SU-DHL-6 (cell line): Measurements from ENCODE around the gene MGAT5.
A peak's percentile ranks its signal among the peaks of the same experiment; 100 is the strongest.

ENCODE experiments used
- H2AFZ ChIP-seq: fragments of 200-600 bp; sonication (generic); 2 replicates; pipeline ENCODE4 v1.6.1; 2014; ENCODE audit warnings: low read depth, mild to moderate bottlenecking, moderate library complexity, mixed read lengths, antibody characterized with exemption, low read length; ENCODE audit not compliant: severe bottlenecking
- H3F3A ChIP-seq: fragments of 200-600 bp; shearing (Covaris generic); 2 replicates; pipeline ENCODE4 v1.6.0; 2016; ENCODE audit warnings: antibody characterized with exemption, mild to moderate bottlenecking; ENCODE audit not compliant: insufficient read depth
- H3K27ac ChIP-seq: fragments of 200-600 bp; sonication (generic); 2 replicates; pipeline ENCODE4 v1.5.1; 2016; ENCODE audit warnings: low read depth, mild to moderate bottlenecking, low read length, moderate library complexity, mixed read lengths
- H3K27me3 ChIP-seq: fragments of 200-600 bp; sonication (generic), shearing (Covaris generic); 2 replicates; pipeline ENCODE4 v1.6.0; 2014; ENCODE audit warnings: mild to moderate bottlenecking, low read length
- H3K36me3 ChIP-seq: fragments of 200-600 bp; sonication (generic); 2 replicates; pipeline ENCODE4 v1.6.1; 2014; ENCODE audit warnings: mild to moderate bottlenecking, low read length, mixed read lengths
- H3K4me2 ChIP-seq: fragments of 300-600, 200-600 bp; shearing (Covaris generic), sonication (generic); 2 replicates; pipeline ENCODE4 v1.6.0; 2014; ENCODE audit warnings: low read length, low read depth, mild to moderate bottlenecking; ENCODE audit not compliant: poor library complexity, severe bottlenecking
- H3K4me3 ChIP-seq: fragments of 200-600 bp; sonication (generic); 2 replicates; pipeline ENCODE4 v1.5.1; 2014; ENCODE audit warnings: antibody characterized with exemption, low read length, mild to moderate bottlenecking, mixed read lengths; ENCODE audit not compliant: insufficient read depth, poor library complexity, severe bottlenecking
- H3K79me2 ChIP-seq: fragments of 200-600 bp; sonication (generic); 2 replicates; pipeline ENCODE4 v1.6.1; 2014; ENCODE audit warnings: mild to moderate bottlenecking, low read length, moderate library complexity; ENCODE audit not compliant: insufficient read depth
- H3K9ac ChIP-seq: fragments of 200-600 bp; sonication (generic); 2 replicates; pipeline ENCODE4 v1.7.0; 2014; ENCODE audit warnings: mild to moderate bottlenecking, low read length
- H3K9me2 ChIP-seq: fragments of 200-600 bp; sonication (generic); replicated peaks from 2 replicates; pipeline ENCODE4 v1.6.1; 2014; ENCODE audit warnings: low read length; ENCODE audit not compliant: insufficient read depth
- H3K9me3 ChIP-seq: fragments of 200-600 bp; sonication (generic); 2 replicates; pipeline ENCODE4 v1.6.1; 2014; ENCODE audit warnings: low read length, mixed read lengths; ENCODE audit not compliant: insufficient read depth
- H4K20me1 ChIP-seq: fragments of 200-600 bp; sonication (generic); 2 replicates; pipeline ENCODE4 v1.6.1; 2014; ENCODE audit warnings: low read depth, mild to moderate bottlenecking, antibody characterized with exemption, low read length, moderate library complexity, mixed read lengths
- EZH2phosphoT487 ChIP-seq: fragments of 200-600 bp; sonication (generic), shearing (Covaris generic); conservative IDR thresholded peaks from 2 replicates; pipeline ENCODE4 v1.6.1; 2018; ENCODE audit warnings: mild to moderate bottlenecking, antibody characterized with exemption, low read length, moderate library complexity, mixed read lengths
- TF ChIP-seq, protein P1 (sequence below): fragments of 200-600 bp; sonication (generic); IDR thresholded peaks from one replicate; pipeline ENCODE4 v1.5.1; 2017; ENCODE audit warnings: antibody characterized with exemption, mild to moderate bottlenecking, low read length, moderate library complexity; ENCODE audit not compliant: insufficient read depth, poor library complexity, severe bottlenecking

MGAT5 gene

DNA sequence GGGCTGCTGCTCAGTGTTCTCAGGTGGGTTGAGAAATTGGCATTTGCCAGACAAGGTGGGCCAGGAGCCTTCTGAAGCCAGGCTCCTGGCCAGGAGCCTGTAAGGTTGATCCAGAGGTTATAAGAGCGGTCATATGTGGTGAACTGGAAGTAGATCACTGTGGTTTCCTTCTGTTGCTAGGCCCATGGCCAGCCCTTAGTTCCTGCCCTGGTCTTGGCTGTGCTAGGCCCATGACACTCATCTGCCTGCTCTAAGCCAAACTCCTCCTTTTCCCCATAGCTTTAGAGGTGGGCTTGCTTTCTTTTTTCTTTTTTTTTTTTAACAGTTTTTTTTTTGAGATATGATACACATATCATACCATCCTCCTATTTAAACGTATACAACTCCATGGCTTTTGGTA lies 5.0 kb upstream of the MGAT5 start:
- H3K79me2 ChIP-seq = no peaks in the 10 kb centered on the region
- no peak overlapping the region for H3K4me2 ChIP-seq
- no peaks in the 10 kb centered on the region for H4K20me1 ChIP-seq

DNA sequence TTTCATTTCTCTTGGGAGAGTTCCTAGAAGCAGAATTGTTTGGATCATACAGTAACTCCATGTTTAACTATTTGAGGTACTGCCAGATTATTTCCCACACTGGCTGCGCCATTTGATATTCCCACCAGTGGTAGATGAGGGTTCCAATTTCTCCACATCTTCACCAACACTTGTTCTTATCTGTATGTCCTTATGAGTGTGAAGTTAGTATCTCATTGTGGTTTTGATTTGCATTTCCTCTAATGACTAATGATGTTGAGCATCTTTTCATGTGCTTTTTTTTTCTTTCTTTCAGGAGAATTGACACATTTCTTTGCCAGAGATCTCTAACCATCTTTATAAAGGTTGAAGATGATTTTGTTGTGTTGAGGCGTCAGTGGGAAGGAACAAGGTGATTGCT lies 4.1 kb upstream of the MGAT5 start:
- no peaks in the 10 kb centered on the region for H4K20me1 ChIP-seq
- no peak for TF ChIP-seq EZH2phosphoT487
- TF ChIP-seq, protein P1, sequence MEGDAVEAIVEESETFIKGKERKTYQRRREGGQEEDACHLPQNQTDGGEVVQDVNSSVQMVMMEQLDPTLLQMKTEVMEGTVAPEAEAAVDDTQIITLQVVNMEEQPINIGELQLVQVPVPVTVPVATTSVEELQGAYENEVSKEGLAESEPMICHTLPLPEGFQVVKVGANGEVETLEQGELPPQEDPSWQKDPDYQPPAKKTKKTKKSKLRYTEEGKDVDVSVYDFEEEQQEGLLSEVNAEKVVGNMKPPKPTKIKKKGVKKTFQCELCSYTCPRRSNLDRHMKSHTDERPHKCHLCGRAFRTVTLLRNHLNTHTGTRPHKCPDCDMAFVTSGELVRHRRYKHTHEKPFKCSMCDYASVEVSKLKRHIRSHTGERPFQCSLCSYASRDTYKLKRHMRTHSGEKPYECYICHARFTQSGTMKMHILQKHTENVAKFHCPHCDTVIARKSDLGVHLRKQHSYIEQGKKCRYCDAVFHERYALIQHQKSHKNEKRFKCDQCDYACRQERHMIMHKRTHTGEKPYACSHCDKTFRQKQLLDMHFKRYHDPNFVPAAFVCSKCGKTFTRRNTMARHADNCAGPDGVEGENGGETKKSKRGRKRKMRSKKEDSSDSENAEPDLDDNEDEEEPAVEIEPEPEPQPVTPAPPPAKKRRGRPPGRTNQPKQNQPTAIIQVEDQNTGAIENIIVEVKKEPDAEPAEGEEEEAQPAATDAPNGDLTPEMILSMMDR = no peak

More for the DNA sequence above, 5.0 kb upstream of the MGAT5 start:
- no peaks in the 10 kb centered on the region for H3K36me3 ChIP-seq
- no peaks in the 10 kb centered on the region for H3K9me3 ChIP-seq
- TF ChIP-seq, protein P1 = no peak
- no peak for TF ChIP-seq EZH2phosphoT487
- no peak overlapping the region for H3K4me3 ChIP-seq
- no peaks in the 10 kb centered on the region for H3K9me2 ChIP-seq
- H2AFZ ChIP-seq = no peak overlapping the region
- 0 out of 2 replicates have a peak, but pooled peaks cover 6% of the 10 kb centered on the region for H3F3A ChIP-seq
- H3K27ac ChIP-seq = no peak overlapping the region
- no peaks in the 10 kb centered on the region for H3K27me3 ChIP-seq
- no peak overlapping the region for H3K9ac ChIP-seq

DNA sequence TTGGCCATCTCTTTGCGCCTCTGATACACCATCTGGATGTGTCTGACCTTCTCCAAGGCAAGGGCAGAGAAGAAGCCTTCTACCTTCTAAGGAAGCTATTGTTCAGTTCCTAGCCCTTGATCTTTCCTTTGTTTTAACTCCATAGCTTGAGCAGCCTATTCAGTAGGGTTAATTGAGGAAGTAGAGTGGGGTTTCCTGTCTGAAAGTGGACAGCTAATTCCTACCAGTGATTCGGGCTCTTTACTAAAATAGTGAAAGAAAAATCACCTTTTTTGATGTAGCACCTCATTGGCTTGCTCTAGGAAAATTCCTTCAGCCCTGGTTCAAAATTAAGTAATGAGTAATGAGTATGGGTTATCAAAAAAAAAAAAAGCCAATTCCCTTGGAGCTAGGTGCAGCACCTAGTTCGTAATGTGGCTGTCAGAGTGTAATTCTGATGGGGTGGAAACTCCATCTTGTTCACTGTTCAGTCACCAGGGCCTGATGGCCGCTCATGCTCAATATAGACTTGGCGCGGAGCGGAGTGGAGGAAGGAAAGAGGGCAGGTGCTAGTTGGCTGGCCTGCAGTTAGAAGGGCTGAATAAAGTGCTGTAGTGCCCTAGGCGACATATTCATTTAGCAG lies 2.9 kb upstream of the MGAT5 start:
- 0 out of 2 replicates have a peak, but pooled peaks cover 6% of the 10 kb centered on the region for H3F3A ChIP-seq
- no peaks in the 10 kb centered on the region for H3K27me3 ChIP-seq
- no peak overlapping the region for H2AFZ ChIP-seq
- H3K4me3 ChIP-seq = no peak overlapping the region
- H3K36me3 ChIP-seq = no peaks in the 10 kb centered on the region
- H3K9me3 ChIP-seq = no peaks in the 10 kb centered on the region
- H3K79me2 ChIP-seq = no peaks in the 10 kb centered on the region
- H3K27ac ChIP-seq = peak overlapping the region; percentile 36
- 0 out of 2 replicates have a peak overlapping the region, but pooled peaks have one; percentile 7 for H3K9ac ChIP-seq
- no peaks in the 10 kb centered on the region for H3K9me2 ChIP-seq
- H4K20me1 ChIP-seq = no peaks in the 10 kb centered on the region
- peak overlapping the region; percentile 39 for H3K4me2 ChIP-seq
- TF ChIP-seq, protein P1 = no peak
- TF ChIP-seq EZH2phosphoT487 = no peak

More for the DNA sequence above, 4.1 kb upstream of the MGAT5 start:
- Histone ChIP-seq H3K4me2 (peak overlapping the region; percentile 39), H3K9ac (no peak overlapping the region), H3K9me3 (no peaks in the 10 kb centered on the region), H3K27me3 (no peaks in the 10 kb centered on the region), H2AFZ (no peak overlapping the region), H3K9me2 (no peaks in the 10 kb centered on the region), H3K36me3 (no peaks in the 10 kb centered on the region), H3F3A (0 out of 2 replicates have a peak, but pooled peaks cover 6% of the 10 kb centered on the region), H3K27ac (no peak overlapping the region), H3K79me2 (no peaks in the 10 kb centered on the region), H3K4me3 (no peak overlapping the region)
